ENCODE measurements around the gene AIPL1.

The AIPL1 gene

GRCh38 chr17:6467567-6467966 lies 32.6 kb upstream of the AIPL1 start:
- DNase-seq (ENCODE audit: low read depth): no peak

- DNase-seq (ENCODE audit: low read depth): no peak
These were observed 30.5 kb upstream of the AIPL1 start for GRCh38 chr17:6465206-6466003.

- DNase-seq (ENCODE audit: low read depth): no peak
These were observed 29.6 kb upstream of the AIPL1 start for GRCh38 chr17:6464446-6465041.

GRCh38 chr17:6463616-6464445 lies 28.9 kb upstream of the AIPL1 start:
- DNase-seq (ENCODE audit: low read depth): no peak

GRCh38 chr17:6462692-6463091 lies 27.8 kb upstream of the AIPL1 start:
- no peak for DNase-seq (ENCODE audit: low read depth)

GRCh38 chr17:6461792-6462524 lies 27.0 kb upstream of the AIPL1 start:
- DNase-seq (ENCODE audit: low read depth): no peak

- DNase-seq (ENCODE audit: low read depth): no peak
These were observed 26.3 kb upstream of the AIPL1 start for GRCh38 chr17:6461246-6461645.

GRCh38 chr17:6460531-6461161 lies 25.7 kb upstream of the AIPL1 start:
- no peak for DNase-seq (ENCODE audit: low read depth)

- DNase-seq (ENCODE audit: low read depth): no peak
These were observed 23.6 kb upstream of the AIPL1 start for GRCh38 chr17:6458460-6458950.

- DNase-seq (ENCODE audit: low read depth): no peak
These were observed 23.0 kb upstream of the AIPL1 start for GRCh38 chr17:6457688-6458459.

GRCh38 chr17:6456914-6457687 lies 22.2 kb upstream of the AIPL1 start:
- peak; percentile 34 for DNase-seq (ENCODE audit: low read depth)

GRCh38 chr17:6456321-6456720 lies 21.4 kb upstream of the AIPL1 start:
- no peak for DNase-seq (ENCODE audit: low read depth)

GRCh38 chr17:6455321-6455705 lies 20.4 kb upstream of the AIPL1 start:
- DNase-seq (ENCODE audit: low read depth): no peak

GRCh38 chr17:6454495-6455320 lies 19.8 kb upstream of the AIPL1 start:
- no peak for DNase-seq (ENCODE audit: low read depth)

GRCh38 chr17:6453279-6454024 lies 18.5 kb upstream of the AIPL1 start:
- DNase-seq (ENCODE audit: low read depth): no peak

GRCh38 chr17:6452471-6453266 lies 17.7 kb upstream of the AIPL1 start:
- no peak for DNase-seq (ENCODE audit: low read depth)

Data from fibroblast of gingiva (primary cell).